Activated T-cell treated with anti-CD3 and anti-CD28 coated beads for 1 hour (primary cell): ENCODE data around the gene CITED4.

ENCODE experiments used
- DNase-seq: peaks from one replicate; pipeline ENCODE4 v3.0.0-alpha.2; 2020; ENCODE audit warnings: low read depth

Gene CITED4

DNA sequence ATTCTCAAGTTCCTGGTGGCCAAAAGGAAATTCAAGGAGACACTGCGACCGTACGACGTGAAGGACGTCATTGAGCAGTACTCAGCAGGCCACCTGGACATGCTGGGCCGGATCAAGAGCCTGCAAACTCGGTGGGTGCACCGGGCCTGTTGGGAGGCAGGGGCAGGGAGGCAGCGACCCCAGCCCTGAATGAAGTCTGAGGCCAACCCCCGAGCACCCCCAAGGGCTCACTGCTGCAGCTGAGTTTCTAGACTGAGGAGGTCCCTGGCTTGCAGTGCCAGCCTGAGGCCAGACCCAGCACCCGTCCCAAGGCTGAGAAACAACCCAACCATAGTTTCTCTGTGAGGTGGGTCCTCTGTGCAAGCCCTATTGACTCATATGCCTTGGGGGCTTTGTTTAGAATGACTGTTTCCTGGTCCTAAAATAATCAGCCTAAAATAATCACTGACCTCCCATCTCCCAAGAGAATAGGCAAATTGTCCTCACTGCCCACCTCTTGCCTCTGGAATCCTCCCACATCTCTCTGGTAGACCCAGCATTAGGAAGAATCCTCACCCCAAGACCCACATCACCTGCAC, 27.1 kb downstream of the CITED4 start:
- DNase-seq: no peak

GRCh38 chr1:40833979-40834378, 28.2 kb downstream of the CITED4 start:
- DNase-seq: no peak

GRCh38 chr1:40831001-40831732, 31.0 kb downstream of the CITED4 start:
- no peak for DNase-seq

DNA sequence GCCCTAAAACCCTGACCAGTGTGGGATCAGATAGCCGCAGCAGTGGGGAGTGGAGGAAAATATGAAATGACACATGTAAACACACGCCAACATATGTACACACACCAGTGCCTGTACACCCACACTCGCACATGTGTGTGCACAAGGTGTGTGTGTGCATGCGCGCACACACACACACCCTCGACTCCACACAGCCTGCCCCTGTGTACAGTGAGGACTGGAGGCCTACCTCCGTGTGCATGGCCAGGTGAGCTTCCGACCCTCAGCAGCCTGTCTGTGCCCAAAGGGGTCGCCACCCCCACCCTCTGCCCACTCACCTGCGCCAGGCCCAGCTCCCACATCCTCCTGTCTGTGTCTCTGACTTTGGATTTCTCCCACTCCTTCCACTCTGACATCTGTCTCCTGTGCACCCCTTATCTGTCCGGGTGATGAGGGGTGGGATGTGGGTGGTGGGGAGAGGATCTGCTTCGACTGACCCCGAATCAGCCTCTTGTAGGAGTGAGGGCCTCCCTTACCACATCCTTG, 31.7 kb downstream of the CITED4 start:
- DNase-seq: no peak

DNA sequence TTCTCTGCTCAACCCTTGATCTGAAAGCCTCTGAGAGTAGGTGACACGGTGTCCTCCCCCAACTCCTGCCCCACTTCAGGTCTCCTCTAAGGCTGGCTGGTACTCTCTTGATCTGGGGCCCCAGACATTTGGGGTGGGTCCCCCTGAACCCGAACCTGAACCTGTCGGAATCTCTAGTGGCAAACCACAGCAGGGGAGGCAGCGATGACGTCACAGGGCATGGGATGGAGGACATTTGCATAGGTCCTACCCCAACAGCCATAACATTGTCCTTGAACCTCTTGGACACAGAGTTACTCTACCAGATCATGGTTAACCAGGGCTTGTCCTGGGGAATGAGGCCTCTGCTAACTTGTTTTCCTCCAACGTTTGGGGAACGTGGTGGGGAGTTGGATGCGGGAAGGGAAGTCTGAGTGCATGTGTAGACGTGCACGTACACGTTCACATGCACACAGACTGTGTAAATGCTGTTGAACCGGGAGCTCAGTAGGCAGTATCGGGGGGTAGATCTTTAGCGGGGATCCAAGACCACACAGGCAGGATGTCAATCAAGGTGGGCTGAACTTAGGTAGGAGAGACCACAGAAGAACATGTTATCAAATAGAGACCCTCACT, 32.4 kb downstream of the CITED4 start:
- no peak for DNase-seq

- no peak for DNase-seq
Measured at GRCh38 chr1:40825996-40826395, 36.2 kb downstream of the CITED4 start.

DNA sequence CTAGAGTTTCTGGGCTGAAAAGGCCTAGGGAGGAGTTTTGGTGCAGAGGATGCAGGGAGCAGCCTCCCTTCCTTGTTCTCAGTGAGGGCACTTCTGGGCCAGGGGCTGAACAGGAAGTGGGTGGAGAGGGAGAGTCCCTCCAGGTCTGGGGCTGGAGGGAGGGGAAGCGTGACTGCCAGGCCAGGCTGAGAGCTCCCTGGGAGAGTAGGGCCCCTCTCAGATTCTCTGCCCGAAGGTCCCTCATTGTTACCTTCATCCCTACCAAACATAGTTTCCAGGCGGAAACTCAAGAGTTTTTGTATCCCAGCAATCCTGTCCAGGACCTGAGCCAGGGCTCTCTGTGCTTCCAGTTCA, 36.8 kb downstream of the CITED4 start:
- DNase-seq: no peak

- no peak for DNase-seq
Measured at GRCh38 chr1:40824591-40825434, 37.4 kb downstream of the CITED4 start.

- DNase-seq: no peak
Measured at GRCh38 chr1:40823983-40824382, 38.2 kb downstream of the CITED4 start.

GRCh38 chr1:40823345-40823744, 38.8 kb downstream of the CITED4 start:
- no peak for DNase-seq

- DNase-seq: no peak
Measured at GRCh38 chr1:40822890-40823289, 39.3 kb downstream of the CITED4 start.

DNA sequence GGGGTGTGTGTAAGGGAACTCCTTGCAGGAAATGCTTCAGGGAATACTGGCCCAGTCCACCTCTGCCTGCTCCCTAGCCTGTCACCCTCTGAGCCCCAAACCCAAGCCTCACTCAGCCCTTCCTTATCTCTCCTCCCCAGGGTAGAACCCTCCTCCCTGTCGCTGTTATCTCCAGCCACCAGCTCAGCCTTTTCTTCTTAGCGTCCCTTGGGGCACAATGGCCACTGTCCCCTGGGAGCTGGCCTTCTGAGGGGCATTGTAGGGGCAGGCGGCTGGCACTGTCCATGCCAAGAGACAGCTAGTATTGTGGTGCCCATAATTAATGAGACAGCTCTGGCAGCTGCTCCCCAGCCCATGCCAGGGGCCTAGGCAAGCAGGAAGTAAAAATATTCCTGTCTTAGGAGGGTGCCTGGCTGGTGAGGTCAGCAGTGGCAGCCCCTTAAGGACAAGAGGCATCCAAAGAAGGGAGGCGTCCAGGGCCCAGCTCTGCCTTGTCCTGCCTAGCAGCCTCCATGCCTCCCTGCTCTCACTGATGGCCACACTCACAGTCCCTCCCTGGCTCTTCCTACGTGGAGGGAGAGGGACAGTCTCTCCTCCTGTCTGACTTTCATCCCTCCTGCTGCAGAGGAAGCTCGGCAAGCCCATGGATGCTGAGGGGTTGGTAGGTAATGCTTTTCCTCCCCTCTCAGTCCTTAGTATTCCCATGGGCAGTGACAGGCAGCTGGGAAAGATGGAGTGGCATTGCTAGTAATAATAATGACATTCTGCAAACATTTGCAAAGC, 41.1 kb downstream of the CITED4 start:
- DNase-seq: no peak

DNA sequence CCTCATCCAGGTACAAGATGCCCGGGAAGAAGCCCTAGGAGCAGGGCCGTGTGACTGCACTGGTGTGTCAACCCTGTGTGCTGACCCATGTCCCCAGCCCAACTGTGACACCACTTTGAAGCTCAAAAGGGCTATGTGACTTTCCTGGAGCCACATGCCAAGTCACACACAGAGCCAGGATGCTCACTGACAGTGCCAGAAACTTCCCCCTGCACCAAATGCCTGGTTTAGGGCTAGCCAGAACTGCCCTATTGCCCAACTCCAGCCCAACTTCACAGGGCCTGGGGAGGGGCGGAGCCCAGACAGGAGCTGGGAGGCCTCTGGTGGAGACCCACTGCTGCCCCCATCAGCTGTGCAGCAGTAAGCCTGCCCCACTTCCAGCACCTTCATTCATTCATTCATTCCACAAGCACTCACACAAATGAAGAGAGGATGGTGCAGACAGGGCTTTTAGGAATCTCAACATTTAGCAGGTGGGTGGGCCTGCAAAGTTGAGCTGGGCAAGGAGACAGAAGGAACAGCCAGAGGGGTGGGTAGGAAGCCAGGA, 41.8 kb downstream of the CITED4 start:
- DNase-seq: no peak

DNA sequence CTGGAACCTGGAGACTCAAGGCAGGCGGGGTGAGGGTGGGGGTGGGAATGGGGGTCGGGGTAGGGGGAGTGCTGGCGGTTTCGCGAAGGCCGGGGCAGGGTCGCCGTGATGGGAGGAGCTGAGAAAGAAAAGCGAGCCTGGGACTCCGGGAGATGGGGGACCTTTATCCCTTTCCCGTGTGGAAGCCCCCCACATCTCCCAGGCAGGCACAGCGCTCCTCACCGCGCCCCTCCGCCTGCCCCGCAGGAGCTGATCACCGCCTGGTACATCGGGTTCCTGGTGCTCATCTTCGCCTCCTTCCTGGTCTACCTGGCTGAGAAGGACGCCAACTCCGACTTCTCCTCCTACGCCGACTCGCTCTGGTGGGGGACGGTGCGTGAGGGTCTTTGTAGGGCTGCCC, 43.1 kb downstream of the CITED4 start:
- DNase-seq: no peak

- peak; percentile 83 for DNase-seq
Measured at GRCh38 chr1:40818264-40818961, 43.8 kb downstream of the CITED4 start.

DNA sequence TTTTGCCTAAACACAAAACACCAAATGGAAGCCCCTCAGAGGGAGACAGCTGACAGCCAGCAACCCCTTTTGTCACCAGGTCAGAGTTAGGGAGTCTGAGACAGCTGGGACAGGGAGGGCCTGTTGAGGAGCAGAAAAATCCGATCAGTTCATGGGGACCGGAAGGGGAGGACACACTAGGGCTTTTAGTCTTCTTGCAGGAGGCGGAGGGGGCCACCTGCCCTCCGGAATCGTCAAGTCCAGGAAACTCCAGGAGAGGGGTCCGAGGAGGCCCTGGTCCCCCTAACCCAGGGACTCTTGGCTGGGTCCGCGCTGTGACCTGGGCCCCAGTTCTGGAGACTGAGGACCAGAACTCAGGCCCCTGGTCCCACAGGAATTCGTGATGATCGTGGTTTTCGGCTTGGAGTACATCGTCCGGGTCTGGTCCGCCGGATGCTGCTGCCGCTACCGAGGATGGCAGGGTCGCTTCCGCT, 44.3 kb downstream of the CITED4 start:
- no peak for DNase-seq

DNA sequence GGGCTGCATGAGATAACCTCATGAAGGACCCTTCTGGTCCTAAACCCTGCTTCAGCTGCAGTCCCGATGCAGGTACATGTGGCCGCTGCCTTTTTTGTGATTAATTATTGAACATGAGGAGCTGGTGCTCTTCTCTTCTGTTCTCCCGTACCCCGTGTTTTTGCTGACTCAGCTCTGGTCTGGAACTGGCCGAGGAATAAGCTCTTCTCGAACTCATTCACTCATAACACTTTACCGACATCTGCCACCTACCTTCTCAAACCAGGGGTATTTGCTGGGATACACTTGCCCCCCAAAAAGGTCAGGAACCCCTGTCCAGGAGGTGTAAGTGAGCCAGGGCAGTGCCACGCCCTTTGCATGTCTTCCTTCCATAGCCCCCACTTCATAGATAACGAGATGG, 46.7 kb downstream of the CITED4 start:
- no peak for DNase-seq
